H4 (cell line): ENCODE results near the gene EXOC8. TPM values are rescaled to one million over a fixed set of nuclear protein-coding genes. Genes with fewer than 3 reads are reported as not detected.
A peak's percentile ranks its signal among the peaks of the same experiment; 100 is the strongest.

Experiments used
- DNase-seq: peaks from one replicate; pipeline ENCODE4 v3.0.0-alpha.2; 2015; ENCODE audit warnings: low spot score
- total RNA-seq: library from RNA; depleted of rRNA; stranded (reverse); fragments of >200 nt; shearing (Covaris generic); gene quantifications from 2 replicates; pipeline ENCODE4 v1.2.3, GENCODE V29; 2014; rRNA removed

EXOC8 gene
- total RNA-seq, 1 experiment from 2014 or later: 7.1 TPM

DNA sequence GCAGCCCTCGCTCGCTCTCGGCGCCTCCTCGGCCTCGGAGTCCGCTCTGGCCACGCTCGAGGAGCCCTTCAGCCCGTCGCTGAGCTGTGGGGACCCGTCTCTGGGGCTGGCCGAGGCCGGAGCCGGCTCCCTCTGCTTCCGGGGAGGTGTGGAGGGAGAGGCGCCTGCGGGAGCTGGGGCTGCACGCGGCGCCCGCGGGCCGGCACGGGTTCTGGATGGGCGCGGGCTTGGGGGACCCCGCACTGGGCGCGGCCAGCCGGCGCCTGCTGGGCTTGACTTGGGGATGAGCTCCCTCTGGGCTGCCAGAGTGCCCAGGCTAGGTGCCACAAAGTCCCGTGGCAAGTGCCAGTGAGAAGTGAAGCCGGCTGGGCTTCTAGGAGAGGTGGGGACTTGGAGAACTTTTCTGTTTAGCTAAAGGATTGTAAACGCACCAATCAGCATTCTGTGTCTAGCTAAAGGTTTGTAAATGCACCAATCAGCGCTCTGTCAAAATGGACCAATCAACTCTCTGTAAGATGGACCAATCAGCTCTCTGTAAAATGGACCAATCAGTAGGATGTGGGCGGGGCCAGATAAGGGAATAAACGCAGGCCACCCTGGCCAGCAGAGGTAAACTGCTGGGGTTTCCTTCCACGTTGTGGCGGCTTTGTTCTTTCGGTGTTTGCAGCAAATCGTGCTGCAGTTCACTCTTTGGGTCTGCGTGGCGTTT is 20.2 kb downstream of the EXOC8 start:
- no peak for DNase-seq

DNA sequence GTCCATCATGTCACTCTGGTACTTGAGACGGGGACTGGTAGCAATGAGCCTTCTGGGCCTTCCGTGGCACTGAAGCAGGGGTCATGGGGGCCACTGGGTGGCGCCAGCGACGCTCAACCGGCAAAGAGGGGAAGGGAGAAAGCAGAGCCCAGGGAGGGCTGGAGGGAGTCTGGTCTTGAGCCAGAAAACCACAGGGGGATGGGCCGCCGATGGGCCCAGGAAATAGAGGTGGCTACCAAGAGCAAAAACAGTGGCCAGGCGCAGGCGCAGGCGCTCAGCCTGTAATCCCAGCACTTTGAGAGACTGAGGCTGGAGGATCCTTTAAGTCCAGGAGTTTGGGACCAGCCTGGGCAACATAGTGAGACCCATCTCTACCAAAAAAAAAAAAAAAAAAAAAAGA is 21.8 kb downstream of the EXOC8 start:
- peak; percentile 45 for DNase-seq

DNA sequence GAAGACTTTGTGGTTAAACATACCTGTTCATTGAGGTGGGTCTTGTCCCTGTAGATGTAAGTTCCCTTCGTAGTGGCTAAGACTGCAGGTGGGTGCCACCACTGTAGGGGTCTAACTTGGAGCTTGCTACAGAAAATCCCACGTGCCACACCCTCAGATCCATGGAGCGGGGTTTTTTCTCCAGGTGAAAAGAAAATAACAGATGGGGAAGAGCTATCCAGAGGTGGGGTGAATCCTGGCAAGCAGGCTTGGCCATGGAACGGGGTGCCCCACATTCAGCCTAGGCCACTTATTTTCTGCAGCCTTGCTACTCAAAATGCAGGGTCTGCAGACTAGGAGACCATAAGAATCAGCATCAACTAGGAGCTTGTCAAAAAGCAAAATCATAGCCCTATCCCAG is 24.0 kb downstream of the EXOC8 start:
- DNase-seq: no peak

DNA sequence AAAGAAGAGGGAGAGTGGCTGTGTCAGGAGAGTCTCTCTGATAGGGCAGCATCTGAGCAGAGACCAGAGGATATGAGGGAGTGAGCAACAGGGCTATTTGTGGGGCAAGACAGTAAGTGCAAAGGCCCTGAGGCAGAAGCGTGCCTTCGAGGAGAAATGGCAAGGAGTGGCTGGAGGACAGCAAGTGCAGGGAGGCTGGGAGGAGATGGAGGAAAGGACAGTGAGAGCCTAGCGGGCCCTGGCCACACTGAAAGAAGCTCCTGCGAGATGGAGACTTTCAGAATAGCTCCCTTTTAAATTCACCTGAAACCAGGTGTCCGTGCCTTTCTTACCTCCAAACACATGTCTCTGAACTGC is 25.2 kb downstream of the EXOC8 start:
- no peak for DNase-seq

DNA sequence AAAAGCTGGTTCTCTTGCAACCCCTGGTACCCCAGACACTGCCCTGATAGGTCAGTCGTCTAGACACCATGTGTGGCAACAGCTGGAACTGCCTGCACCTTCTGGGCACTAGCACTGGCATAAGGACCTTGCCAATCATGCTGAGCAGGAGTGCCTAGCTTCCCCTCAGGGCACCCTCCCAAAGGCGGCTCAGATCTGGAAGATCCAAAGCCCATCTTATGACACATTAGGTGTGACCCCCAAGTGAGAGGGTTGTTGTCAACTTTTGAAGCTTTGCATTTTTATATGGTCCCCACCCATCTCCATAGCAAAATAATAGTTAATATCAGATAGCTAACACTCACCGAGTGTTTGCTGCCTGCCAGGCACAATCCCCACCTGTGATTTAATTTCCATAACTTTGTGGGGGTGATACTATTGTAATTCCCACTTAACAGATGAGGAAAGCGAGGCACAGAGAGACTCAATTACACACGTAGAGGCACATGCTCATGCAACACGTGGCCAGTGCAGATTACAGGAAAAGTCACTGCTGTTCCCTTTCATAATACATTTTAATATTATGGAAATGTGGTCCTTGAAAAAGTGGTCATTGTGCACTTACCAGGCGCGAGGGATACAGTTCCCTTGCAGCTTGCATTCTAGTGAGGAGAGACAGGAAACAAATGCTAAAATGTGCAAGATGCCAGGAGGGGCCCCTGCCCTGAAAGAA is 25.8 kb downstream of the EXOC8 start:
- DNase-seq: no peak

DNA sequence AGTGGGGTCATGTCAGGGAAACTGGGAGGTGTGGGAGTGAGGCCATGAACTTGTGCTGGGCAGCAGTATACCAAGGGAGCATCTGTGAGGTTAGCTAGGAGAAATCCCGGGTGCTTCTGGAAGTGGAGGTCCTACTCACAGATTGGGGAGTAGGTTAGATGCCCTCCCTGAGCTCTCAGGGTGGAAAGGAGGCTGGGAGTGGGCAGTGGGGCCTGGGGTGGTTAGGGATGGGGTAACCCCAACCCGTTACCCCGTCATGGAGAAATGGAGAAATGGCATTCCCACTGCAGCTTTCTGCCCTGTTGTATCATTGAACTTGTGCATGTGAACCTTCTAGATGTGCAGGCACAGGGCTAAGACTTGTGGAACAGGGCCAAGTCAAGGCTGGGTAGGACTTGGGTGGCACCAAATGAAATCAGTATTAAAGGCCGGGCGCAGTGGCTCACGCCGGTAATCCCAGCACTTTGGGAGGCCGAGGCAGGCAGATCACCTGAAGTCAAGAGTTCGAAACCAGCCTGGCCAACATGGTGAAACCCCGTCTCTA is 27.2 kb downstream of the EXOC8 start:
- DNase-seq: no peak

DNA sequence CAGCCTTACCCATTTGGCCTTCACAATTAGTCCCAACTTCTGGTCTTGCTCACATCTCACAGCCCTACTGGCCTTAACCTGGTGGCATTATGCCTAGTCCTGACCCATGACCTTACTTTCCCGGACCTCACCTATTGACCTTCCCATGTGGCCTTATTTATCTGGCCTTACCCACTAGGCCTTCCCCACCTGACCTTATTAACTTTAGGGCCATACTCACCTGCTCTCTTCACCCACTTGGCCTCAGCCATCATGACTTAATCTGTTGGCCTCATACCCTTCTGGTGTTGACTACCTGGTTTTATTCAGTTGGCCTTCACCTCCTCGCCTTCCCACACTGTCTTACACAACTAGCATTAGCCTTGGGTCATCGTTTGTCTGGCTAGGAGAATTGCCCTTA is 35.7 kb downstream of the EXOC8 start:
- no peak for DNase-seq

DNA sequence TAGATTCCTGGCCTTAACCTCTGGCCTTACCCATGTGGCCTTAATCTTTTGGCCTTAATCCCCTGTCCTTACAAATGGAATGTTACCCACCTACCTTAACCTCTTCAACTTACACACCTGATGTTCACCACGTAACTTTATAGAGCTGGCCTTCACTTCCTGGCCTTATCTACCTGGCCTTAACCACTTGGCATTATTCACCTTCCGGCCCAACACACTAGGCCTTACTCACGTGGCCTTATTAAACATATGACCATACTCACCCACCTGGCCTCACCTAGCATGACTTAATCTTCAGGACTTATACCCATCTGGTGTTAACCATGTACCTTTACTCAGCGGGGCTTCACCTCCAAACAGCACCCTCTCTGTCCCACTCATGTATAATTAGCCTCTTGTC is 41.7 kb downstream of the EXOC8 start:
- no peak for DNase-seq

DNA sequence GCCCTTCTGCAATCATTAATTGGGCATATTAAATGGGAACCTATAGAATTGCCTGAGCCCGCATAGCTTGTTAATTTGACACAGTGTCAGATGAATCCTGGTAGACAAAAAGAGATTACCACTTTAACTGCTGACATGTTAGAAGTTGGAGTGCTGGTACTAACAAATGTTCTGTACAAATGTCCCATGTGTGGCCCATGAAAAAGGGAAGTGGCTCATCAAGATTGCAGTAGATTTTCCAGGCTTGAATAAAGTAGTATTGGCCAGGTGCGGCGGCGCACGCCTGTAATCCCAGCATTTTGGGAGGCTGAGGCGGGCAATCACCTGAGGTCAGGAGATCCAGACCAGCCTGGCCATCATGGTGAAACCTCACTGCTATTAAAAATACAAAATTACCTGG is 51.0 kb downstream of the EXOC8 start:
- DNase-seq: no peak

DNA sequence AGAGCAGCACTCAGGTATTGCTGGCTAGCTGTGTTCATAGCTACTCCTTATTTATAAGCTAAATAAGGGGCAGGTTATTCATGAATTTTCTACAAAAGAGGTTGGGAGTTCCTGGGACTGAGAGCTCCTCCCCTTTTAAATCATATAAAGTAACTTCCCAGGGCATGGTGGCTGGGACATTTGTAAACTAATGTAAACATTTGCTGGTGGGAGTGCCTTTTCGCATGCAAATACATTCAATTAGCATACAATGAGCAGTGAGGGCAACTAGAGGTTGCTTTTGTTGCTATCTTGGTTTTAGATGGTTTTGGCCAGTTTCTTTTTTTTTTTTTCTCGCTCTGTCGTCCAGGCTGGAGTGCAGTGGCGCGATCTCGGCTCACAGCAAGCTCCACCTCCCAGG is 53.2 kb downstream of the EXOC8 start:
- DNase-seq: no peak

Other genes starting within 250 kb of the EXOC8 start
- not detected in 2 replicates for gene TRIM67, start 175.8 kb downstream of the EXOC8 start, total RNA-seq
- gene GNPAT, start 96.6 kb downstream of the EXOC8 start, total RNA-seq: 74.1 and 79.6 TPM in 2 replicates
- gene SPRTN, start 441 bp upstream of the EXOC8 start, total RNA-seq: 14.7 and 15.6 TPM in 2 replicates
- 15.0 and 26.0 TPM in 2 replicates for gene EGLN1, start 84.4 kb upstream of the EXOC8 start, total RNA-seq
- 36.5 and 40.5 TPM in 2 replicates for gene TSNAX, start 190.8 kb upstream of the EXOC8 start, total RNA-seq